Natural killer cell (primary cell): ENCODE measurements around the gene KCTD4. TPM values are rescaled to one million over a fixed set of nuclear protein-coding genes. Genes with fewer than 3 reads are reported as not detected.

Experiments used
- ATAC-seq, 3 donors: fragments of 150-1000 bp in 2 of 3; fragments of 200-7000 bp in 1 of 3; cut with Tn5 transposase; 1 replicate in 1 of 3; 2 replicates in 2 of 3; pipeline ENCODE4 v1.10.0; 2021; ENCODE audit warnings: mild to moderate bottlenecking in 2 of 3, moderate library complexity in 2 of 3
- DNase-seq, 2 donors: peaks; one replicate each; pipeline versions ENCODE4 v3.0.0 to v3.0.0-alpha.2; 2013 to 2021; ENCODE audit warnings: mixed read lengths in 1 of 2
- H3K27ac ChIP-seq: one replicate; pipeline ENCODE4 v1.5.1; 2013; ENCODE audit warnings: mild to moderate bottlenecking, low read length
- H3K27me3 ChIP-seq: one replicate; pipeline ENCODE4 v1.6.1; 2013; ENCODE audit warnings: low read length; ENCODE audit not compliant: control insufficient read depth, insufficient read depth
- H3K36me3 ChIP-seq: one replicate; pipeline ENCODE4 v1.6.1; 2013; ENCODE audit warnings: low read length; ENCODE audit not compliant: control insufficient read depth, insufficient read depth
- H3K4me1 ChIP-seq: one replicate; pipeline ENCODE4 v1.6.1; 2013; ENCODE audit warnings: low read length; ENCODE audit not compliant: control insufficient read depth, insufficient read depth
- H3K4me3 ChIP-seq: one replicate; pipeline ENCODE4 v1.5.1; 2013; ENCODE audit warnings: low read length
- H3K9me3 ChIP-seq: one replicate; pipeline ENCODE4 v1.6.1; 2013; ENCODE audit warnings: low read length; ENCODE audit not compliant: control insufficient read depth, insufficient read depth
- H3K27ac Mint-ChIP-seq, 2 donors: one replicate each; pipeline ENCODE4 v1.8.0; 2022; ENCODE audit warnings: mild to moderate bottlenecking in 2 of 2, mixed read lengths in 2 of 2, moderate library complexity in 1 of 2
- H3K27me3 Mint-ChIP-seq, 2 donors: one replicate each; pipeline ENCODE4 v1.8.0; 2022; ENCODE audit warnings: low read depth in 2 of 2, mixed read lengths in 2 of 2
- H3K36me3 Mint-ChIP-seq: one replicate; pipeline ENCODE4 v1.8.0; 2022; ENCODE audit warnings: mixed read lengths
- H3K4me1 Mint-ChIP-seq, 2 donors: one replicate each; pipeline ENCODE4 v1.8.0; 2022; ENCODE audit warnings: mixed read lengths in 2 of 2
- H3K4me3 Mint-ChIP-seq: one replicate; pipeline ENCODE4 v1.8.0; 2022; ENCODE audit warnings: mild to moderate bottlenecking, moderate library complexity, mixed read lengths
- H3K9me3 Mint-ChIP-seq, 2 donors: one replicate each; pipeline ENCODE4 v1.8.0; 2022; ENCODE audit warnings: mixed read lengths in 2 of 2
- CTCF ChIP-seq: fragments of 200-600 bp; IDR thresholded peaks from one replicate; pipeline ENCODE4 v1.8.0; 2022; ENCODE audit warnings: antibody characterized with exemption
- WGBS: methylation state at CpG from one replicate; pipeline ENCODE4 v1.1.7; 2013; ENCODE audit warnings: missing lambda C conversion rate; ENCODE audit not compliant: insufficient coverage; 5-methylcytosine and 5-hydroxymethylcytosine counted together
- intact Hi-C: fragments of 100-400 bp; cut with micrococcal nuclease; formaldehyde crosslinking; loops from one replicate; pipeline ENCODE4 v1.14.2; 2022
- total RNA-seq, 4 donors: library from RNA; stranded (reverse); fragments of 120-200 nt in 1 of 4; gene quantifications; one replicate each; pipeline versions ENCODE4 v1.2.3 to v1.2.4, GENCODE V29; 2013 to 2022

KCTD4 gene
- total RNA-seq, 3 donors from 2014 or later (not counting 1 experiment from before 2014, with no cell fraction given): not detected

GRCh38 chr13:45228002-45228401 is 27.2 kb upstream of the KCTD4 start:
- Histone ChIP-seq H3K4me1 (no peaks in the 10 kb centered on the region), H3K36me3 (no peaks in the 10 kb centered on the region), H3K27me3 (no peaks in the 10 kb centered on the region), H3K9me3 (no peaks in the 10 kb centered on the region), H3K4me3 (no peak overlapping the region), H3K27ac (no peak overlapping the region)
- WGBS: 98% methylated on average over 5 of the region's 5 CpGs
- DNase-seq (no peak), ATAC-seq (no peak)
- no peak overlapping the region for H3K4me3 Mint-ChIP-seq
- peaks cover 0 to 12% of the 10 kb centered on the region in 2 donors for H3K4me1 Mint-ChIP-seq
- no peak overlapping the region for H3K27ac Mint-ChIP-seq
- intact Hi-C loops: no loop called here
- TF ChIP-seq CTCF: no peak
- no peaks in the 10 kb centered on the region for H3K27me3 Mint-ChIP-seq
- no peaks in the 10 kb centered on the region for H3K9me3 Mint-ChIP-seq
- no peaks in the 10 kb centered on the region for H3K36me3 Mint-ChIP-seq

GRCh38 chr13:45226024-45226423 is 25.2 kb upstream of the KCTD4 start:
- no peak overlapping the region for H3K4me3 ChIP-seq
- ATAC-seq: no peak
- no peaks in the 10 kb centered on the region for H3K4me1 ChIP-seq
- no peak for DNase-seq
- Mint-ChIP-seq H3K36me3 (no peaks in the 10 kb centered on the region), H3K27me3 (no peaks in the 10 kb centered on the region), H3K27ac (no peak overlapping the region), H3K4me3 (no peak overlapping the region), H3K9me3 (no peaks in the 10 kb centered on the region), H3K4me1 (peaks cover 0 to 7% of the 10 kb centered on the region in 2 donors)
- no peaks in the 10 kb centered on the region for H3K36me3 ChIP-seq
- 75% methylated on average over 1 of the region's 3 CpGs for WGBS
- intact Hi-C loops: no loop called here
- no peak for TF ChIP-seq CTCF
- H3K27me3 ChIP-seq: no peaks in the 10 kb centered on the region
- H3K9me3 ChIP-seq: no peaks in the 10 kb centered on the region
- H3K27ac ChIP-seq: no peak overlapping the region

- no peaks in the 10 kb centered on the region for H3K36me3 Mint-ChIP-seq
- H3K9me3 Mint-ChIP-seq: no peaks in the 10 kb centered on the region
- ATAC-seq (no peak), DNase-seq (no peak)
- Histone ChIP-seq H3K27ac (no peak overlapping the region), H3K9me3 (no peaks in the 10 kb centered on the region), H3K4me1 (no peaks in the 10 kb centered on the region), H3K27me3 (no peaks in the 10 kb centered on the region), H3K4me3 (no peak overlapping the region), H3K36me3 (no peaks in the 10 kb centered on the region)
- no peaks in the 10 kb centered on the region for H3K27me3 Mint-ChIP-seq
- no peak overlapping the region for H3K4me3 Mint-ChIP-seq
- H3K4me1 Mint-ChIP-seq: peaks cover 0 to 12% of the 10 kb centered on the region in 2 donors
- TF ChIP-seq CTCF: no peak
- 99% methylated on average over 4 of the region's 4 CpGs for WGBS
- H3K27ac Mint-ChIP-seq: no peak overlapping the region
- intact Hi-C loops: no loop called here
Measured at GRCh38 chr13:45225370-45225769, 24.5 kb upstream of the KCTD4 start.

GRCh38 chr13:45224176-45224575 is 23.3 kb upstream of the KCTD4 start:
- ATAC-seq: no peak
- no peaks in the 10 kb centered on the region for H3K9me3 ChIP-seq
- Mint-ChIP-seq H3K9me3 (no peaks in the 10 kb centered on the region), H3K27me3 (no peaks in the 10 kb centered on the region), H3K27ac (no peak overlapping the region), H3K4me3 (no peak overlapping the region), H3K4me1 (peaks cover 0 to 20% of the 10 kb centered on the region in 2 donors), H3K36me3 (no peaks in the 10 kb centered on the region)
- DNase-seq: no peak
- no peaks in the 10 kb centered on the region for H3K27me3 ChIP-seq
- no peak for TF ChIP-seq CTCF
- H3K36me3 ChIP-seq: no peaks in the 10 kb centered on the region
- no peaks in the 10 kb centered on the region for H3K4me1 ChIP-seq
- H3K4me3 ChIP-seq: no peak overlapping the region
- intact Hi-C loops: no loop called here
- H3K27ac ChIP-seq: no peak overlapping the region
